NCI-H187 treated with DMSO at 0.1 percent for 48 hours (cell line): Measurements from ENCODE around the gene STEAP3.

Experiments
- DNase-seq: peaks from one replicate; lab custom pipeline; 2025; lab: John Stamatoyannopoulos, UW

STEAP3 gene

GRCh38 chr2:119223521-119224390 lies at the start of gene STEAP3:
Gene STEAP3, plus strand, starts transcription at chr2:119223834. Its CDS starts 7,179 bp downstream, at chr2:119231013.
- DNase-seq, result no peak

GRCh38 chr2:119174216-119174992 lies 49.2 kb upstream of the STEAP3 start:
- no peak for DNase-seq

- DNase-seq, result no peak
These were observed 48.7 kb upstream of the STEAP3 start for GRCh38 chr2:119174993-119175347.

- DNase-seq, result no peak
These were observed 48.1 kb upstream of the STEAP3 start for GRCh38 chr2:119175517-119175916.

GRCh38 chr2:119177171-119177837 lies 46.3 kb upstream of the STEAP3 start:
- DNase-seq, result no peak

GRCh38 chr2:119177838-119178190 lies 45.8 kb upstream of the STEAP3 start:
- DNase-seq, result no peak

- no peak for DNase-seq
These were observed 44.9 kb upstream of the STEAP3 start for GRCh38 chr2:119178776-119179175.

- no peak for DNase-seq
These were observed 44.4 kb upstream of the STEAP3 start for GRCh38 chr2:119179202-119179601.

GRCh38 chr2:119179991-119180390 lies 43.6 kb upstream of the STEAP3 start:
- no peak for DNase-seq

- DNase-seq, result no peak
These were observed 42.7 kb upstream of the STEAP3 start for GRCh38 chr2:119180892-119181291.

- DNase-seq, result no peak
These were observed 42.2 kb upstream of the STEAP3 start for GRCh38 chr2:119181391-119181790.

- DNase-seq, result no peak
These were observed 41.7 kb upstream of the STEAP3 start for GRCh38 chr2:119181791-119182445.

GRCh38 chr2:119184512-119184911 lies 39.1 kb upstream of the STEAP3 start:
- DNase-seq, result no peak

GRCh38 chr2:119190321-119191111 lies 33.1 kb upstream of the STEAP3 start:
- no peak for DNase-seq

- no peak for DNase-seq
These were observed 30.7 kb upstream of the STEAP3 start for GRCh38 chr2:119192893-119193292.

- no peak for DNase-seq
These were observed 28.6 kb upstream of the STEAP3 start for GRCh38 chr2:119195001-119195400.

GRCh38 chr2:119195887-119196286 lies 27.7 kb upstream of the STEAP3 start:
- DNase-seq, result no peak

GRCh38 chr2:119196301-119197125 lies 27.1 kb upstream of the STEAP3 start:
- DNase-seq, result no peak

GRCh38 chr2:119197126-119197405 lies 26.6 kb upstream of the STEAP3 start:
- DNase-seq, result no peak

- no peak for DNase-seq
These were observed 25.9 kb upstream of the STEAP3 start for GRCh38 chr2:119197529-119198239.
